PC-3 (cell line): Measurements from ENCODE around the gene TBX10.

Source experiments
- EZH2 ChIP-seq: fragments of 300-600 bp; sonication (generic); IDR thresholded peaks from one replicate; pipeline ENCODE4 v1.6.1; 2017; ENCODE audit warnings: antibody characterized with exemption, mild to moderate bottlenecking, low read length; ENCODE audit not compliant: unreplicated experiment
- TF ChIP-seq, protein P1 (sequence below): fragments of 300-600 bp; sonication (generic); conservative IDR thresholded peaks from 2 replicates; pipeline ENCODE4 v1.5.1; 2017; ENCODE audit warnings: antibody characterized with exemption, low read depth, mild to moderate bottlenecking, low read length

- TF ChIP-seq, protein P1, sequence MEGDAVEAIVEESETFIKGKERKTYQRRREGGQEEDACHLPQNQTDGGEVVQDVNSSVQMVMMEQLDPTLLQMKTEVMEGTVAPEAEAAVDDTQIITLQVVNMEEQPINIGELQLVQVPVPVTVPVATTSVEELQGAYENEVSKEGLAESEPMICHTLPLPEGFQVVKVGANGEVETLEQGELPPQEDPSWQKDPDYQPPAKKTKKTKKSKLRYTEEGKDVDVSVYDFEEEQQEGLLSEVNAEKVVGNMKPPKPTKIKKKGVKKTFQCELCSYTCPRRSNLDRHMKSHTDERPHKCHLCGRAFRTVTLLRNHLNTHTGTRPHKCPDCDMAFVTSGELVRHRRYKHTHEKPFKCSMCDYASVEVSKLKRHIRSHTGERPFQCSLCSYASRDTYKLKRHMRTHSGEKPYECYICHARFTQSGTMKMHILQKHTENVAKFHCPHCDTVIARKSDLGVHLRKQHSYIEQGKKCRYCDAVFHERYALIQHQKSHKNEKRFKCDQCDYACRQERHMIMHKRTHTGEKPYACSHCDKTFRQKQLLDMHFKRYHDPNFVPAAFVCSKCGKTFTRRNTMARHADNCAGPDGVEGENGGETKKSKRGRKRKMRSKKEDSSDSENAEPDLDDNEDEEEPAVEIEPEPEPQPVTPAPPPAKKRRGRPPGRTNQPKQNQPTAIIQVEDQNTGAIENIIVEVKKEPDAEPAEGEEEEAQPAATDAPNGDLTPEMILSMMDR, result no peak
- TF ChIP-seq EZH2, result no peak
Measured at GRCh38 chr11:67600324-67601029, 39.1 kb downstream of the TBX10 start.
